ENCODE data around the gene HOOK1. TPM values are rescaled to one million over a fixed set of nuclear protein-coding genes. Genes with fewer than 3 reads are reported as not detected.
A peak's percentile ranks its signal among the peaks of the same experiment; 100 is the strongest.

HOOK1 gene
- total RNA-seq, 1 experiment from 2014 or later = 42.0 TPM

GRCh38 chr1:59900640-59901039 lies 85.9 kb downstream of the HOOK1 start:
- no peaks in the 10 kb centered on the region for H3K79me1 ChIP-seq (ENCODE audit: insufficient read depth, low read depth, low read length, poor library complexity, severe bottlenecking)
- Mint-ChIP-seq H3K4me3 (no peak overlapping the region), H3K27ac (no peak overlapping the region), H3K27me3 (ENCODE audit: low read depth) (no peaks in the 10 kb centered on the region), H3K36me3 (ENCODE audit: insufficient read depth in 1 of 3, low read depth in 3 of 3) (no peaks in the 10 kb centered on the region), H3K9me3 (no peaks in the 10 kb centered on the region), H3K4me1 (peaks cover 7 to 14% of the 10 kb centered on the region in 2 experiments)
- H2BK120ac ChIP-seq (ENCODE audit: low read depth, low read length, poor library complexity, severe bottlenecking) = no peak overlapping the region
- H3K9ac ChIP-seq (ENCODE audit: extremely low read depth, insufficient read length, low read length) = no peak overlapping the region
- H3K9me3 ChIP-seq (ENCODE audit: control insufficient read depth, low read depth, low read length) = no peaks in the 10 kb centered on the region
- H3K27me3 ChIP-seq (ENCODE audit: insufficient read depth, low read length) = no peaks in the 10 kb centered on the region
- no peak overlapping the region for H2AK5ac ChIP-seq (ENCODE audit: insufficient read length, low read length)
- H3T11ph ChIP-seq (ENCODE audit: low read length) = no peak overlapping the region
- no peaks in the 10 kb centered on the region for H4K20me1 ChIP-seq (ENCODE audit: control insufficient read depth, insufficient read depth, insufficient read length)
- no peak overlapping the region for H3K23ac ChIP-seq (ENCODE audit: insufficient read length, low read depth, low read length)
- no peak overlapping the region for H3K27ac ChIP-seq (ENCODE audit: insufficient read length, low read depth, low read length)
- H3K4me2 ChIP-seq (ENCODE audit: insufficient read depth, insufficient read length, low read length) = no peak overlapping the region
- H3K56ac ChIP-seq (ENCODE audit: insufficient read length, low read depth, low read length) = no peak overlapping the region
- no peaks in the 10 kb centered on the region for H3K23me2 ChIP-seq (ENCODE audit: insufficient read length, low read depth, low read length, poor library complexity, severe bottlenecking)
- H3K4me1 ChIP-seq (ENCODE audit: insufficient read depth, low read length) = no peaks in the 10 kb centered on the region
- H3K4ac ChIP-seq (ENCODE audit: low read depth, low read length) = no peak overlapping the region
- peak; percentile 51 for DNase-seq
- no peak overlapping the region for H2BK12ac ChIP-seq (ENCODE audit: insufficient read length, low read depth, low read length)
- peak; percentile 59 for TF ChIP-seq CTCF (conservative IDR thresholded peaks at IDR 0.05)
- H4K8ac ChIP-seq (replicated peaks; ENCODE audit: insufficient read length, low read depth, low read length) = no peak overlapping the region
- no peak overlapping the region for H2BK15ac ChIP-seq (ENCODE audit: low read depth, low read length)
- H3K79me2 ChIP-seq (ENCODE audit: insufficient read depth, low read length) = no peaks in the 10 kb centered on the region
- no peak overlapping the region for H2AFZ ChIP-seq (ENCODE audit: low read length)
- H3K14ac ChIP-seq (ENCODE audit: insufficient read depth, low read length) = no peak overlapping the region
- H2BK5ac ChIP-seq (ENCODE audit: insufficient read length, low read length) = no peak overlapping the region
- H3K18ac ChIP-seq (ENCODE audit: insufficient read length, low read depth, low read length) = no peak overlapping the region
- H4K5ac ChIP-seq (ENCODE audit: insufficient read length, low read depth, low read length) = no peak overlapping the region
- no peak overlapping the region for H2BK20ac ChIP-seq (ENCODE audit: low read depth, low read length, poor library complexity, severe bottlenecking)
- no peak overlapping the region for H4K91ac ChIP-seq (ENCODE audit: insufficient read length, low read depth, low read length)
- no CpG with 5 or more reads among the region's 2 CpGs for WGBS (ENCODE audit: extremely low coverage, insufficient read length, low lambda C conversion rate)

All from H9 (cell line).